ENCODE results near the gene CDH13.

GRCh38 chr16:83245061-83245460, 618.3 kb downstream of the CDH13 start:
- TF ChIP-seq CTCF (IDR thresholded peaks at IDR 0.05; ENCODE audit: low read length) (no peak), EZH2phosphoT487 (IDR thresholded peaks at IDR 0.05; ENCODE audit: low read length) (no peak)
